ENCODE data around the gene PRRT2.

GRCh38 chr16:29862884-29863668 is 51.1 kb downstream of the PRRT2 start, which contains the start of gene CDIPT:
- no peak for TF ChIP-seq POLR2A (IDR thresholded peaks at IDR 0.05; ENCODE audit: low read depth, low read length)
- TF ChIP-seq POLR2AphosphoS5 (IDR thresholded peaks at IDR 0.05; ENCODE audit: low read depth, low read length) = no peak
- peak; percentile 35; the same call in 1 of the 2 replicates for TF ChIP-seq TAF1 (IDR thresholded peaks at IDR 0.05; ENCODE audit: low read depth, low read length)
- no peak for TF ChIP-seq SPI1 (IDR thresholded peaks at IDR 0.05; ENCODE audit: low read depth, low read length)
